ENCODE measurements around the gene RPA1. TPM values are rescaled to one million over a fixed set of nuclear protein-coding genes. Genes with fewer than 3 reads are reported as not detected.

The RPA1 gene
- total and polyA plus RNA-seq, 9 of the 15 experiments (the other 6 are each of a cell fraction or from before 2014, with no cell fraction given) = 25.2 to 125 (median 47.4) TPM

DNA sequence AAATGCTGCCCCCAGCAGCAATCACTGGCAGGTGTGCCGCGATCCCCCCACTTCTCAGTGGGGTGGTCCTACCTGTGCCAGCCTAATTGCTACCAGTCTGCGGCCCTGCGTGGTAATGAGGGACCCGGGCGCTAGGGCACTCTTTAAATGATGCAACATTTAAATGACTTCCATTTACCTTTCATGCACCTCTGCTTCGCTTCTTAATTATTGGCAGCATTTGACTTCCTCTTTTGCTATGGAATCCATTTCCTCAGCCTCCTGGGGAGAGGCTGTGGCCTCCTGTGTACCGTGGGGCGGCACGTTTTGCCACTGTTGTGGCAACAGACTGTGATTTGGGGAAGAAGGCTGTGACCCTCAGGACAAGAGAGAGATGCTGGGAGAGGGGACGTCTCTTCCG lies 86.1 kb downstream of the RPA1 start:
- H3K9me1 ChIP-seq (ENCODE audit: control insufficient read depth, insufficient read depth, low read length) = no peaks in the 10 kb centered on the region
- intact Hi-C loops (cut with micrococcal nuclease) = no loop called here
- POLR2A ChIA-PET = no interaction called here
- no peak for DNase-seq (ENCODE audit: extremely low read depth in 1 of 4, low spot score in 3 of 4)
- peaks cover 0 to 11% of the 10 kb centered on the region in 2 experiments; a peak in 2 of 5 replicates for H3K4me1 ChIP-seq (replicated peaks in 1 of 2; ENCODE audit: control insufficient read depth in 2 of 2, insufficient read depth in 2 of 2, low read length in 2 of 2)
- H3K9ac ChIP-seq (ENCODE audit: insufficient read depth in 1 of 2, low read depth in 2 of 2, low read length in 2 of 2) = no peak overlapping the region
- in situ Hi-C loops (cut with MboI) = loop anchor here (25.0 kb wide), 1 partner anchor 321 kb away; no protein-coding TSS in a partner anchor
- peaks cover 38 to 68% of the 10 kb centered on the region in 2 experiments for H3K27me3 ChIP-seq (ENCODE audit: control insufficient read depth in 2 of 2, insufficient read depth in 2 of 2, low read length in 2 of 2)
- H3K4me2 ChIP-seq (ENCODE audit: insufficient read depth, low read length) = no peak overlapping the region
- H2AFZ ChIP-seq (ENCODE audit: low read depth, low read length) = no peak overlapping the region
- WGBS (ENCODE audit: insufficient coverage, low coverage, missing lambda C conversion rate) = 5% methylated on average over 12 of the region's 12 CpGs
- no peaks in the 10 kb centered on the region for H4K20me1 ChIP-seq (replicated peaks; ENCODE audit: control insufficient read depth, insufficient read depth, low read length)
- CTCF ChIA-PET (ENCODE audit: low intra/inter-chr PET ratio) = no interaction called here
- H3K79me2 ChIP-seq (ENCODE audit: control insufficient read depth, insufficient read depth, low read length) = no peaks in the 10 kb centered on the region
- ATAC-seq = no peak
- no peaks in the 10 kb centered on the region for H3K36me3 ChIP-seq (ENCODE audit: control insufficient read depth, insufficient read depth, low read length)
- TF ChIP-seq MAFK (IDR thresholded peaks at IDR 0.05; ENCODE audit: low read length) (no peak), BRF1 (IDR thresholded peaks at IDR 0.05; ENCODE audit: borderline replicate concordance, extremely low read depth, insufficient read length) (no peak), GTF2F1 (IDR thresholded peaks at IDR 0.05; ENCODE audit: low read depth, low read length) (no peak), MCM5 (IDR thresholded peaks at IDR 0.05; ENCODE audit: low read depth) (no peak), CEBPG (CRISPR knock-in tag; IDR thresholded peaks at IDR 0.05) (peak; percentile 60; the same call in 1 of the 2 replicates), CEBPG (tag; conservative IDR thresholded peaks at IDR 0.05 in 1 of 2, IDR thresholded peaks at IDR 0.05 in 1 of 2) (peak; percentile 42 to 58; a peak in 3 of 4 replicates), SPI1 (IDR thresholded peaks at IDR 0.05; ENCODE audit: borderline replicate concordance, low read depth, low read length) (peak; percentile 89), ATF3 (IDR thresholded peaks at IDR 0.05) (peak; percentile 25; the same call in 1 of the 2 replicates), ATF3 (CRISPR knock-in tag; conservative IDR thresholded peaks at IDR 0.05) (no peak)
- TF ChIP-seq, protein P1, sequence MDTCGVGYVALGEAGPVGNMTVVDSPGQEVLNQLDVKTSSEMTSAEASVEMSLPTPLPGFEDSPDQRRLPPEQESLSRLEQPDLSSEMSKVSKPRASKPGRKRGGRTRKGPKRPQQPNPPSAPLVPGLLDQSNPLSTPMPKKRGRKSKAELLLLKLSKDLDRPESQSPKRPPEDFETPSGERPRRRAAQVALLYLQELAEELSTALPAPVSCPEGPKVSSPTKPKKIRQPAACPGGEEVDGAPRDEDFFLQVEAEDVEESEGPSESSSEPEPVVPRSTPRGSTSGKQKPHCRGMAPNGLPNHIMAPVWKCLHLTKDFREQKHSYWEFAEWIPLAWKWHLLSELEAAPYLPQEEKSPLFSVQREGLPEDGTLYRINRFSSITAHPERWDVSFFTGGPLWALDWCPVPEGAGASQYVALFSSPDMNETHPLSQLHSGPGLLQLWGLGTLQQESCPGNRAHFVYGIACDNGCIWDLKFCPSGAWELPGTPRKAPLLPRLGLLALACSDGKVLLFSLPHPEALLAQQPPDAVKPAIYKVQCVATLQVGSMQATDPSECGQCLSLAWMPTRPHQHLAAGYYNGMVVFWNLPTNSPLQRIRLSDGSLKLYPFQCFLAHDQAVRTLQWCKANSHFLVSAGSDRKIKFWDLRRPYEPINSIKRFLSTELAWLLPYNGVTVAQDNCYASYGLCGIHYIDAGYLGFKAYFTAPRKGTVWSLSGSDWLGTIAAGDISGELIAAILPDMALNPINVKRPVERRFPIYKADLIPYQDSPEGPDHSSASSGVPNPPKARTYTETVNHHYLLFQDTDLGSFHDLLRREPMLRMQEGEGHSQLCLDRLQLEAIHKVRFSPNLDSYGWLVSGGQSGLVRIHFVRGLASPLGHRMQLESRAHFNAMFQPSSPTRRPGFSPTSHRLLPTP (IDR thresholded peaks at IDR 0.05; ENCODE audit: borderline replicate concordance, extremely low read depth, insufficient read length) = no peak
- BruUV-seq (replicated peaks) = no TSS peak
- no peak for FAIRE-seq
- no peaks in the 10 kb centered on the region for H3K9me3 ChIP-seq (replicated peaks; ENCODE audit: control insufficient read depth, insufficient read depth, low read depth, low read length)
- no peak overlapping the region for H3K4me3 ChIP-seq
- H3K27ac ChIP-seq (ENCODE audit: extremely low read depth, low read depth, low read length) = no peak overlapping the region
